HG02981 (cell line): ENCODE data around the gene TENM3.

Experiments
- ATAC-seq: cut with Tn5 transposase; IDR thresholded peaks from one replicate; pipeline ENCODE4 v1.9.1; 2021; ENCODE audit warnings: mild to moderate bottlenecking, moderate library complexity; ENCODE audit not compliant: unreplicated experiment

Gene TENM3

GRCh38 chr4:182549356-182549755 lies 306.2 kb downstream of the TENM3 start:
- no peak for ATAC-seq

GRCh38 chr4:182552948-182553347 lies 309.7 kb downstream of the TENM3 start:
- ATAC-seq: no peak

- ATAC-seq: no peak
Measured at GRCh38 chr4:182553653-182554052, 310.5 kb downstream of the TENM3 start.

DNA sequence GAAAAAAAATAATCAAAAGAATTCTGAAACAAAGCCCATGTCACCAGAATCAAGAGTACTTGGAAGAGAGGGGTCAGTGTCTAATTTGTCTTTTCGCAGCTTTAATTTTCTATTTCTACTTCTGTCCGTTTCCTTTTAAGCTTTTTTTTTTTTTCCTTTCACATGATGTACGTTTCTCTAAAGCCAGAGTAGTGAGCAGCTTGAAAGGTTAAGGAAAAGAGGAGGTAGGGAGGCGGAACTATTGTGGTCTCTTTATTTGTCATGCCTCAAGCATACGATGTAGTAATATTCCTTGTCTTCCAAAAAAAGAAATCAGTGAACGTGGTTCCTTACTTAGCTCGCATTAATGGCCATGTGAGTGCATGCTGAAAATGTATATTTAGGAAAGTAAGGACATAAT lies 311.5 kb downstream of the TENM3 start:
- no peak for ATAC-seq

- ATAC-seq: no peak
Measured at GRCh38 chr4:182555997-182556418, 312.8 kb downstream of the TENM3 start.

GRCh38 chr4:182556580-182556979 lies 313.4 kb downstream of the TENM3 start:
- ATAC-seq: no peak

DNA sequence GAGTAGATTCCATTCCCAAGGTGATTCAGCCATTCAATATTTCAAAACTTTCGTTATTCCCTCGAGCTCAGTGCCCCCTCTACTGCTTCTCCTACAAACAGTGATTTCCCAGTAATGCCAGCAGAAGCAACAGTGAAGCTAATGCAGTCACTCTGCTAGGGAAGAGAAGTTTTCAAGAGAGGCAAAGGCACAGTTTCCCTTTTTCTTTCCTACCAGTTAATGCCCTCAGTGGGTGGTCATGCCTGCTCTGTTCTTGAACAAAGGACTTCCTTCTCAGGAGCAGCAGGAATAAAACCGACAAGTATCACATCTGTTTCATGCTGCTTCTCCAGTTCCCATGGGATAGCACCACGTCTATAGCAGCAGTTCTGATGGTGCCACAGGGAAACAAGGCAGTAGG lies 317.2 kb downstream of the TENM3 start:
- ATAC-seq: no peak

DNA sequence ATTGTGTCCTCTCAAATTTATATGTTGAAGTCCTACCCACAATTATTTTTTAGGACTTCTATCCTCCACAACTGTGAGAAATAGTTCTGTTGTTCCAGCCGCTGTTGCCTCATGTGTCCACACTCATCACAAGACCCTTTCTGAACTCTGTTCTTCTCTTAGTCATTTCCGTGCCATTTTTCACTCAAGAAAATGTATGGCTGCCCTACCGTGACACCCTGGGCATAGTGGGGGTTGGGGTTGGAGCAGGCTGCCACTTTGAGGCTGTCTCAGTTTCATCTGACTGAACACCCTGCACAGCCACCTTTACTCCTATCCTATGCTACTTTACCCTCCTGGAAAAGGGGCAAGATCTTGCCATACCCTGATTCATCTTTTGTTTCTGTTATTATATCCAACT lies 319.1 kb downstream of the TENM3 start:
- no peak for ATAC-seq

GRCh38 chr4:182564724-182565369 lies 321.6 kb downstream of the TENM3 start:
- ATAC-seq: no peak

- no peak for ATAC-seq
Measured at GRCh38 chr4:182567119-182567518, 323.9 kb downstream of the TENM3 start.

DNA sequence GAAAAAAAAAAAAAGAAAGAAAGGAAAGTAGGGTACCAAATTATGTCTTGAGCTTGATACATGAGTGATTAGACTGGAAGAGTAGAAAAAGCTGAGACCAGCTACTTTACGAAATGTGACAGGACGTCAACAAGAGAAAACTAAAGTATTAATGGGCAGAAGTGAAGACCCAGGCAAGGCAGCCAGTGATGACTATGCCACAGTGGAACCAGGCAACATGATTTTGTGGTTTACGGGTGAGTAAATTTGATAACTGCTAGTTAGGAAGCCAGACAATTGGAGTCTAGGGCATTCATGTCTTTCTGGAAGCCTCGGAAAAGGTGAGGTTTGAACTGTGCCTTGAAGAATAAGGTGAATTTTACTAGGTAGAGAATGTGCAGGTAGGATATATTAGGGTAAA lies 326.4 kb downstream of the TENM3 start:
- ATAC-seq: no peak

GRCh38 chr4:182574706-182575105 lies 331.5 kb downstream of the TENM3 start:
- no peak for ATAC-seq

DNA sequence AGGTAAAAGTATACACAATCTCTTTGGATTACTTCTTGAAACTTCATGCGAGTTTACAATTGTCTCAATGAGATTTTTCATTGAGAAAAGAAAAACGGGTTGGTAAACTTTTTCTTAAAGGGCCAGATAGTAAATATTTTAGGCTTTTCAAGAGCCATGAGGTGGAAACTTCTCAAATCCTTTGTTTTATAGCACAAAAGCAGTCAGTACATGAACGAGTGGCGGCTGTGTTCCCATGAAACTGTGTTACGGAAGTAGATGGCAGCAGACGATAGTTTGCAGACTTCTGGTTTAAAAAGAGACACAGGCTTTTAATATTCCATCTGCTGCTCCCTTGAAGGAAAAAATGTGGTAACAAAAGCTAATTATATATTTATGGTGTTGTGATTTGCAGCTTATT lies 332.0 kb downstream of the TENM3 start:
- ATAC-seq: no peak

GRCh38 chr4:182576601-182577289 lies 333.5 kb downstream of the TENM3 start:
- no peak for ATAC-seq

DNA sequence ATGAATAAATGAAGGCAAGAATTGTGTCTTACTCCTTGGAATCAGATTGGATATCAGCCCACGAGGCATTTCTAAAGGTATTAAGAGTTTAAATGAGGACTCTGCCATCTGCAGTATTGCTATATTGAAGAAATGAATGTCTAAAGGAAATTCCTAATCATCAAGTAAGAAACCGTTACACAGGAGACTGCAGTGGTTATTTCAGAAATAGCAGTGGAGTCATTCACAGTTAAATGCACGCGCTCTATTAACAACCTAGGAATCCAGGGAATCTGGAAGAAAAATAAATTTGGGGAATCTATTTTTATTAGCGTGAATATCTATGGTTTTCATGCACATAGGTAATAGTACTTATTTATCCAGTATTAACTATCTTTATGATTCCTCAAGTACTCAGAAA lies 334.2 kb downstream of the TENM3 start:
- ATAC-seq: no peak

DNA sequence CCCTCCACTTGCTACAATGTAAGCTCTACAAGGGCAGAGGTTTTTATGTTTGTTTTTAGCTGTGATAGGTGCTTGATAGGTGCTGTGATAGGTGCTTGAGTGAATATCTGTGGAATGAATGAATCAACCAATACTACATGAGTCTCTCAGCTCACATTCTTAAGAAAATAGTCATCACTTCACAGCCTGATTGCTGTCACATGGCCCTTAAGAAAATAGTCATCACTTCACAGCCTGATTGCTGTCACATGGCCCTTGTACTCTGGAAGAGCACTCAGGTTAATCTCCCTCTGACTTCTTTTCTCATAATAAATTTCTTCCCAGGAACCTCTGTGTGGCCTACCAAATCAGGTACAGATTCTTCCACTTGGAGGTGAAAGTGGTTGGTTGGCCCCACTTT lies 335.2 kb downstream of the TENM3 start:
- ATAC-seq: no peak

- ATAC-seq: no peak
Measured at GRCh38 chr4:182582245-182582644, 339.0 kb downstream of the TENM3 start.

DNA sequence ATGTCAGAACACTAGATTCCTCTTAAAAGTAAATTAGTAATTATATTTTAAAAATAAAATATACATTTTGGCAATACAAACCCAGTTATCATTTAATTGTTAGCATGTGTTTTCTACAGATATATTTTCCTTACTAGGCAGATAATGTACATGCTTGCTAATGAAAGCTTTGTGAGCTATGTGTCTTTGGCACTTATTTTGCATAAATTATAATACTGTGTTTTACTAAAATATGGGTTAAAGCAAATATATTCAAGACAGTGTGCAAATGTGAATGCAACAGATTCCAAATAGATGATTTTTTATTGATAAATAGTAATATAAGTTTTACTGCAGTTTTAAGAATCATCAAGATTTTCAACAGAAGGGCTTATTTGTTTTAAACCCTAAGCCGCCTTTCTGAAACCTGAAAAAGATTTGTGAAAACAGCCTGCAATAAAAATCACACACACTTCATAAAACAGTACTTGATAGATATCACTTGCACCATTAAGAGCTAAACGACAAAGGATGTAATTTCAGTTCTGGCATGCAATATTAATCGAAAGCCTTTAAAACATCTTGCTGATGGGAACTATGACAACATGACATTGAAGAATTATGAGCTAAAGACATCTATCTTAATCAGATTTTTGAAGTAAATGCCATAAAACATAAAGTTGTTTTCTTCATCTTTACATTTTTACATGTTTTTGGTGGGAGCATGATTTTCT lies 340.7 kb downstream of the TENM3 start:
- ATAC-seq: no peak

GRCh38 chr4:182585321-182585720 lies 342.1 kb downstream of the TENM3 start:
- ATAC-seq: no peak

DNA sequence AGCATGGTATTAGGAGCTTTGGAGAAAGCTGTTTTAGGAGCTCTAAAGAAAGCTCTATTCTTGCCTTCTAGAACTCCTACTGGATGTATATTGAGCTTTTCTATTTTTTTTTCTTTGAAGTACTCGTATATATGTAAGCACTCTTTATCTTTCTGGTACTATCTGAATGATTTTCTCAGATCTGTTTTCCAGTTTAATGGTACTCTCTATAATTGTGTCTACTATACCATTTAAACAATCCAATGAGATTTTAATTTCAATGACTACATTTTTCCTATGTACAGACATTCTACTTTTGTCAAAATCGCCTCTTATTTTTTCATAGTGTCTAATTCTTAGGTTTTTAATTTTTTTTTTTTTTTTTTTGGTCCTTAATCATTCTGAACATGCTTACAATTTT lies 345.9 kb downstream of the TENM3 start:
- ATAC-seq: no peak

DNA sequence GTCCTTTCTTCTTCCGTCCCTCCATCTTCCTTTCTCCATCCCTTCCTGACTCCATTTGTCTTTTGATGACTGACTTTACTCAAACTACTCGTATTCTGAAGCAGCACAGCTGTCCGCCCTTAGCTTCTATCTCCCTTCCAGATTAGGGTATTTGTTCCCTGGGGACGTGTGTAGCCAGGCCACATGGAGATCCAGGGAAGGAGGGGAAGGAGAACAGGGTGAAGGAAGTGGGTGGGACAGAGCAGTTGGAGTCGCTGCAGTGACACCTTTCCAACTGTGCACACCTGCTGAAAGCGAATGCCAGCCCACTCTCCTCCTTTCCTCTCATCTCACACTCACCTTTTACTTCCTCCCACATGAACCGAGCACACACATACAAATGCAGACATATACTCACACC lies 350.2 kb downstream of the TENM3 start:
- ATAC-seq: no peak

GRCh38 chr4:182593864-182594263 lies 350.7 kb downstream of the TENM3 start:
- no peak for ATAC-seq
